GM23338 (cell line): ENCODE results near the gene RAD51D.

ENCODE experiments used
- CREB1 ChIP-seq: fragments of 250-450 bp; sonication (Bioruptor Pico); IDR thresholded peaks from 2 replicates; pipeline ENCODE4 v1.5.0; 2020; ENCODE audit warnings: low read depth, mild to moderate bottlenecking, moderate library complexity
- CTCF ChIP-seq, 2 experiments: fragments of 200-600 bp in 1 of 2; sonication (generic) in 1 of 2; conservative IDR thresholded peaks; 2 replicates each; pipeline versions ENCODE4 v1.5.1 to v1.6.1; 2016 to 2017; ENCODE audit warnings: antibody characterized with exemption in 2 of 2, low read depth in 2 of 2, mild to moderate bottlenecking in 2 of 2, moderate library complexity in 1 of 2
- ETS1 ChIP-seq: IDR thresholded peaks from 2 replicates; pipeline ENCODE4 v1.6.1; 2016; ENCODE audit warnings: antibody characterized with exemption
- EZH2 ChIP-seq: fragments of 200-600 bp; sonication (generic); IDR thresholded peaks from one replicate; pipeline ENCODE4 v1.8.0; 2017; ENCODE audit warnings: antibody characterized with exemption, mild to moderate bottlenecking, low read depth; ENCODE audit not compliant: unreplicated experiment
- EZH2phosphoT487 ChIP-seq: fragments of 200-600 bp; sonication (generic); IDR thresholded peaks from one replicate; pipeline ENCODE4 v1.8.1; 2018; ENCODE audit warnings: antibody characterized with exemption; ENCODE audit not compliant: unreplicated experiment
- JUNB ChIP-seq: IDR thresholded peaks from one replicate; pipeline ENCODE4 v1.6.1; 2016; ENCODE audit warnings: antibody characterized with exemption; ENCODE audit not compliant: unreplicated experiment
- NANOG ChIP-seq: IDR thresholded peaks from 2 replicates; pipeline ENCODE4 v1.6.1; 2016; ENCODE audit warnings: antibody characterized with exemption, borderline replicate concordance
- POLR2AphosphoS5 ChIP-seq: IDR thresholded peaks from 2 replicates; pipeline ENCODE4 v1.6.1; 2016; ENCODE audit warnings: antibody characterized with exemption, low read depth
- REST ChIP-seq: IDR thresholded peaks from one replicate; pipeline ENCODE4 v1.6.1; 2018; ENCODE audit warnings: antibody characterized with exemption; ENCODE audit not compliant: unreplicated experiment
- STAT1 ChIP-seq: IDR thresholded peaks from one replicate; pipeline ENCODE4 v1.6.1; 2016; ENCODE audit warnings: antibody characterized with exemption; ENCODE audit not compliant: unreplicated experiment
- ZNF114 ChIP-seq: fragments of 250-450 bp; sonication (Bioruptor Pico); IDR thresholded peaks from 2 replicates; pipeline ENCODE4 v1.5.0; 2020; ENCODE audit warnings: mild to moderate bottlenecking, moderate library complexity
- ZNF462 ChIP-seq: fragments of 250-450 bp; sonication (Bioruptor Pico); IDR thresholded peaks from 2 replicates; pipeline ENCODE4 v1.5.0; 2020; ENCODE audit warnings: mild to moderate bottlenecking, moderate library complexity

- TF ChIP-seq EZH2 (no peak), NANOG (no peak), CTCF (conservative IDR thresholded peaks at IDR 0.05; ENCODE audit: low read depth in 2 of 2) (no peak), POLR2AphosphoS5 (no peak), JUNB (no peak), REST (no peak), STAT1 (no peak), EZH2phosphoT487 (no peak), ETS1 (no peak), ZNF462 (no peak), ZNF114 (CRISPR knock-in tag) (no peak), CREB1 (CRISPR knock-in tag) (no peak)
These were observed 44.2 kb upstream of the RAD51D start for GRCh38 chr17:35163886-35164285.
